ENCODE measurements around the gene PRR16.

PRR16 gene

GRCh38 chr5:120512791-120513650 lies 48.9 kb downstream of the PRR16 start:
- DNase-seq (ENCODE audit: extremely low read depth in 1 of 2, low read depth in 1 of 2), result no peak

- no peak for DNase-seq (ENCODE audit: extremely low read depth in 1 of 2, low read depth in 1 of 2)
Measured at GRCh38 chr5:120516805-120517204, 52.7 kb downstream of the PRR16 start.

- no peak for DNase-seq (ENCODE audit: extremely low read depth in 1 of 2, low read depth in 1 of 2)
Measured at GRCh38 chr5:120517607-120518252, 53.6 kb downstream of the PRR16 start.

GRCh38 chr5:120518581-120518980 lies 54.5 kb downstream of the PRR16 start:
- DNase-seq (ENCODE audit: extremely low read depth in 1 of 2, low read depth in 1 of 2), result no peak

- no peak for DNase-seq (ENCODE audit: extremely low read depth in 1 of 2, low read depth in 1 of 2)
Measured at GRCh38 chr5:120527251-120527650, 63.2 kb downstream of the PRR16 start.

GRCh38 chr5:120528609-120529008 lies 64.5 kb downstream of the PRR16 start:
- no peak for DNase-seq (ENCODE audit: extremely low read depth in 1 of 2, low read depth in 1 of 2)

- no peak for DNase-seq (ENCODE audit: extremely low read depth in 1 of 2, low read depth in 1 of 2)
Measured at GRCh38 chr5:120529386-120529785, 65.3 kb downstream of the PRR16 start.

GRCh38 chr5:120531215-120531614 lies 67.1 kb downstream of the PRR16 start:
- no peak for DNase-seq (ENCODE audit: extremely low read depth in 1 of 2, low read depth in 1 of 2)

GRCh38 chr5:120532835-120533234 lies 68.7 kb downstream of the PRR16 start:
- DNase-seq (ENCODE audit: extremely low read depth in 1 of 2, low read depth in 1 of 2), result no peak

GRCh38 chr5:120533581-120533980 lies 69.5 kb downstream of the PRR16 start:
- no peak for DNase-seq (ENCODE audit: extremely low read depth in 1 of 2, low read depth in 1 of 2)

- no peak for DNase-seq (ENCODE audit: extremely low read depth in 1 of 2, low read depth in 1 of 2)
Measured at GRCh38 chr5:120535900-120536299, 71.8 kb downstream of the PRR16 start.

- DNase-seq (ENCODE audit: extremely low read depth in 1 of 2, low read depth in 1 of 2), result no peak
Measured at GRCh38 chr5:120538149-120538548, 74.0 kb downstream of the PRR16 start.

- no peak for DNase-seq (ENCODE audit: extremely low read depth in 1 of 2, low read depth in 1 of 2)
Measured at GRCh38 chr5:120538644-120539043, 74.5 kb downstream of the PRR16 start.

- DNase-seq (ENCODE audit: extremely low read depth in 1 of 2, low read depth in 1 of 2), result no peak
Measured at GRCh38 chr5:120539471-120539870, 75.4 kb downstream of the PRR16 start.

GRCh38 chr5:120540097-120540496 lies 76.0 kb downstream of the PRR16 start:
- DNase-seq (ENCODE audit: extremely low read depth in 1 of 2, low read depth in 1 of 2), result no peak

GRCh38 chr5:120544043-120544442 lies 79.9 kb downstream of the PRR16 start:
- no peak for DNase-seq (ENCODE audit: extremely low read depth in 1 of 2, low read depth in 1 of 2)

GRCh38 chr5:120545007-120545406 lies 80.9 kb downstream of the PRR16 start:
- no peak for DNase-seq (ENCODE audit: extremely low read depth in 1 of 2, low read depth in 1 of 2)

GRCh38 chr5:120545951-120546350 lies 81.9 kb downstream of the PRR16 start:
- no peak for DNase-seq (ENCODE audit: extremely low read depth in 1 of 2, low read depth in 1 of 2)

- DNase-seq (ENCODE audit: extremely low read depth in 1 of 2, low read depth in 1 of 2), result no peak
Measured at GRCh38 chr5:120546922-120547321, 82.8 kb downstream of the PRR16 start.

GRCh38 chr5:120550358-120550757 lies 86.3 kb downstream of the PRR16 start:
- no peak for DNase-seq (ENCODE audit: extremely low read depth in 1 of 2, low read depth in 1 of 2)

- DNase-seq (ENCODE audit: extremely low read depth in 1 of 2, low read depth in 1 of 2), result no peak
Measured at GRCh38 chr5:120552638-120553037, 88.5 kb downstream of the PRR16 start.

GRCh38 chr5:120555345-120555744 lies 91.2 kb downstream of the PRR16 start:
- DNase-seq (ENCODE audit: extremely low read depth in 1 of 2, low read depth in 1 of 2), result no peak
